ENCODE data around the gene TUBA4A.

The TUBA4A gene

GRCh38 chr2:219210196-219210885 is 43.4 kb downstream of the TUBA4A start:
- no peak for TF ChIP-seq CTCF (IDR thresholded peaks at IDR 0.05; ENCODE audit: low read length, missing control alignments)
- no peak overlapping the region for H3K4me3 ChIP-seq (replicated peaks; ENCODE audit: low read depth, low read length)
- DNase-seq (ENCODE audit: low read depth) = no peak

DNA sequence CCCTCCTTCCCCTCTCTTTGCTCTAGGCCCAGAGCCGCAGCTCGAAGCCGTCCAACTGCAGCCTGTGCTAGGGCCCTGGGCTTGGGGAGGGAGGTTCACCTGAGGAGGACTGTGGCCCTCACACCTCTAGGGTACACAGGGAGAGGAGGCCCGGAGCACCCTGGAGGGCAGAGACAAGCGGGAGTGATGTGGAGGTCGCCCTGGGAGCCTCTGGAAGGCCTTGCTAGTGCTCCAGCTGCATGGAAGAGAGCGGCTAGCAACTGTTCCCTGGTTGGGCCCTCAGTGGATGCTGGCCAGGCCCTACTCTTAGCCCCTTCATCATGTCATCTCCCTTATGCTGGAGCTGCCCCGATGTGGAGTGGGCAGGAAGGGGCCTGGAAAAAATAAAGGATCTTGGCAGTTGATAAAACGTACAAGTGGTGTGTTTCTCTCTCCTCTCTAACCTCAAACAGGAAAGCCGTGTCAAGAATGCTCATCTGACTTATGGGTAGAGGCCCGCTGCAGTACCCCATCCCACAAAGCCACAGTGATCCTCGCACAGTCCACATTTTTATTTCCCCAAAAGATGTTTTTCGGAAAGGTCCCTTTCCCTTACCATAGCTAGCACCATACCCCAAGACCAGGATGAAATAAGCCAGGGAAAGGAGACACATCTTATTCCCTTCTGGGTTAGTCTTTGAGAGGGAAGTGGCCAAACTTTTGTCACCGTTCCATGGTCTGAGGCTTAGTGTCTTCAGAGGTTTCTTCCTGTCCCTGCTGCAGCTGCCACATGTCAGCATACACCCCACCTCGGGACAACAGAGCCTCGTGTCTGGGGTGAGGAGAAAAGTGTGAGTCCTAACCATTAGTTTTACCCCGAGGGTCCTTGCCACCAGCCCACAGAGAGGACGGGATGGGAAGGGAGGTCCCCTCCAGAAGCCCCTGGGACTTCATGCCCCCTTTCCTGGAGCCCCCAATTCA is 44.2 kb downstream of the TUBA4A start:
- H3K4me3 ChIP-seq (replicated peaks; ENCODE audit: low read depth, low read length) = no peak overlapping the region
- no peak for TF ChIP-seq CTCF (IDR thresholded peaks at IDR 0.05; ENCODE audit: low read length, missing control alignments)
- DNase-seq (ENCODE audit: low read depth) = no peak

GRCh38 chr2:219207884-219208740 is 45.6 kb downstream of the TUBA4A start:
- no peak for TF ChIP-seq CTCF (IDR thresholded peaks at IDR 0.05; ENCODE audit: low read length, missing control alignments)
- peak; percentile 60 for DNase-seq (ENCODE audit: low read depth)
- peak overlapping the region; percentile 73 for H3K4me3 ChIP-seq (replicated peaks; ENCODE audit: low read depth, low read length)

- DNase-seq (ENCODE audit: low read depth) = no peak
- H3K4me3 ChIP-seq (replicated peaks; ENCODE audit: low read depth, low read length) = peak overlapping the region; percentile 73
- TF ChIP-seq CTCF (IDR thresholded peaks at IDR 0.05; ENCODE audit: low read length, missing control alignments) = no peak
Observed at GRCh38 chr2:219207134-219207883, 46.4 kb downstream of the TUBA4A start.

- DNase-seq (ENCODE audit: low read depth) = peak; percentile 92
- TF ChIP-seq CTCF (IDR thresholded peaks at IDR 0.05; ENCODE audit: low read length, missing control alignments) = peak; percentile 1
- peak within 1 kb of the TSS; percentile 73 for H3K4me3 ChIP-seq (replicated peaks; ENCODE audit: low read depth, low read length)
Observed at GRCh38 chr2:219206328-219207133, 47.2 kb downstream of the TUBA4A start, which contains the start of gene ZFAND2B. Gene ZFAND2B, plus strand, starts transcription at chr2:219206782. Its CDS starts 206 bp downstream, at chr2:219206988.
